T-helper 2 cell treated with Interferon-gamma antibody and Interleukin-4, amounts not matched to agents 100 ng/mL and 5 ng/mL, for 36 hours (primary cell): ENCODE measurements around the gene ATP2A2. TPM values are rescaled to one million over a fixed set of nuclear protein-coding genes. Genes with fewer than 3 reads are reported as not detected.

Experiments used
- intact Hi-C: fragments of 100-400 bp; cut with micrococcal nuclease; formaldehyde crosslinking; loops from one replicate; pipeline ENCODE4 v1.15.1; 2023
- total RNA-seq: library from RNA; stranded (reverse); gene quantifications from 2 replicates; pipeline ENCODE4 v1.2.3, GENCODE V29; 2022

ATP2A2 gene
- total RNA-seq, 1 donor from 2014 or later = 180 TPM

DNA sequence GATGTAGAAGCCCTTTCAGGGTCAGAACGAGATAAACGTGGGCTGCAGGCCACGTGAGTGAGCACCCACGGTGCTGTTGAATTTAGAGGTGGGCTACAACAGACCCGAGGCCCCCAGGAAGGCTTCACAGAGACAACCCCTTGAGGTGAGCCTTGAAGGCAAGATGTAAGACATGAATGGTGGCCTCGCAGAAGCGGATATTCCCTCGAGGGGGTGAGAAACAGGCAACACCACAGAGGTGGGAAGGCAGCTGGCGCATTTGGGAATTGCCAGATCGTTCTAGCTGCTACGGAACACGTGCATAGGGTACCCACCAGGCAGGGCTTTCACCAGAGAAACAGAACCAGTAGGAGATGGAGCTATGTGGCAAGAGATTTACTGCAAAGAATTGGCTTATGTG lies 22.6 kb upstream of the ATP2A2 start:
- intact Hi-C loops = no loop called here

DNA sequence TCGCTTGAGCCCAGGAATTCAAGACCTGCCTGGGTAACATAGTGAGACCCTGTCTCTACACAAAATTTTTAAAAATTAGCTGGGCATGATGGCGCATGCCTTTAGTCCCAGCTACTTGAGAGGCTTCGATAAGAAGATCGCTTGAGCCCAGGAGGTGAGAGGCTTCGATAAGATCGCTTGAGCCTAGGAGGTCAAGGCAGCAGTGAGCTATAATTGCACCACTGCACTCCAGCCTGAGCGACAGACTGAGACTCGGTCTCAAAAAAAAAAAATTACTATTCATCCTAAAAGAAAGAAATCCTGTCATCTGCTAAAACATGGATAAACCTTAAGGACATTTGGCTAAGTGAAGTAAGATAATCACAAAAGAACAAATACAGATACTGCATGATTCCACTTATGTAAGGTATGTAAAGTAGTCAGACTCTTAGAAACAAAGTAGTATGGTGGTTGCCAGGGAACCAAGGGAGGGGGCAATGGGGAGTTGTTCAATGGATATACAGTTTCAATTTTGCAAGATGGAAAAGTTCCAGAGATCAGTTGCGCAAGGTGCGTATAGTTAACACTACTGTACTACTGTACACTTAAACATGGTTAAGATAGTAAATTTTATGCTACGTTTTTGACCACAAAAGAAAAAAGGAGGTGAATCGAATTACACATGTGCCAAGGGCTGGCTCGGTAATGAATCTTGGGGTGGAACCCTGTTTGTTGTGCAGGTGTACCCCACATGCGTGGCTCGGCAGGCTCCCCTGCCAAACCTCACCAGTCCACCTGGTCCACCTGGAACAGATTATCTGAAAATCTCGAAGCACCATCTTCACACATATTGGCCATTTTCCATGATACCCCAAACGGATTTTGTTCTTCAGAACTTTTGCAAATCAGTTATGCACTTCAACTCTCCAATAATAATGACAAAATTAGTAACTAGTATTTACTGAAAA lies 18.3 kb upstream of the ATP2A2 start:
- intact Hi-C loops = no loop called here

DNA sequence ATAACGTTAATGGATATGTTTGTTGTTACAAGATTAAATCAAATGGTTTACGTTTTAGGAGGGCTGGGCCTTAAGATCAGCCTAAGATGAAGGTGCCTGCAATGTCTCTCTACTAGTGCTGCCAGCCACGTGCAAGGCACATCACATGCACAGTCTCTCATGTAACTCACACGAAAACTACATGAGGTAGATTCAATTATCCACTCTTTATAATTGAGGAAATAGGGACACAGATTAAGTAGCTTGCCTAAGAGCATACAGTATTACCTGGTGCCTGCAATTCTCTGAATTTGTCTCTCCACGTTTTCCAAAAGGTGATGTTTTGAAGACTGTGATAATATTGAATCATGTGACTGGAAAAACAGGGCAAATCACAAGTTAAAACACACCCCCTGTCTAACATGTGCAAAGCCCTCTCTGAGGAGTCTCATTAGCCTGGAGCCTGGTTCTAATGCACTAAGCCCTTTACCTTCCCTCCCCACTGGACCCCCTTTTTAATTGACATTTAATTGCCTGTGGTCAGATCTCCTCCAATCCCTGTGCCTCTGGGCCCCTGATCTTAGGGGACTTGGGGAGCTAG lies 14.6 kb upstream of the ATP2A2 start:
- intact Hi-C loops = no loop called here

DNA sequence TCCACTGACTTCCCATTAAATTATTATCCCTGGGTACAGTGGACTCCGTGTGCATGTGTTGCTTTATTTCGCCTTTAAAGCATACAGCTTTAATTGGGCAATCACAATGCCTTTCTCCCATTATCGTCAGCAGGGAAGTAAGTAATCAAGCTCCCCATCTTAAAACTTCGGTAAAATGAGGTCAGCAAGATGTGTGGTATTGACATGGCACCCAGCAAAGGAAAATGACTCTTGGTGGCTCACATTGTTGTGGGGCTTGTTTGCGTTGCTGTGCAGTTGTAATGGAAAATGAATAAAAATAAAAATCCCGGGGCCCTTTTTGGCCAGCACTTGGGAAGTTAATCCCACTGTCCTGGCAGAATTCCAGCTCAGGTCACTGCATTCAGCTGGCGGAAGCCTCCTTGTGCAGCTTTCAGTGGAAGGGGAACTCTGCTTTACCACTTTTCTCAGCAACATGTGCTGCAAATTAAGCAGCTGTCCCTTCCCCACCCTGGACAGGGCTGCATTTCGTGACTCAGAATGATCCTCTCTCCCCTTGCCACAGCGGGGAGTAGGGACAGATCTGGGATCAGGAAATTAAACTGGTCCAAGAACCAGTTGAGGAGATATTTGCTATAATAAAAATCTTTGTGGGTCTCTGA lies 13.9 kb upstream of the ATP2A2 start:
- intact Hi-C loops = no loop called here

DNA sequence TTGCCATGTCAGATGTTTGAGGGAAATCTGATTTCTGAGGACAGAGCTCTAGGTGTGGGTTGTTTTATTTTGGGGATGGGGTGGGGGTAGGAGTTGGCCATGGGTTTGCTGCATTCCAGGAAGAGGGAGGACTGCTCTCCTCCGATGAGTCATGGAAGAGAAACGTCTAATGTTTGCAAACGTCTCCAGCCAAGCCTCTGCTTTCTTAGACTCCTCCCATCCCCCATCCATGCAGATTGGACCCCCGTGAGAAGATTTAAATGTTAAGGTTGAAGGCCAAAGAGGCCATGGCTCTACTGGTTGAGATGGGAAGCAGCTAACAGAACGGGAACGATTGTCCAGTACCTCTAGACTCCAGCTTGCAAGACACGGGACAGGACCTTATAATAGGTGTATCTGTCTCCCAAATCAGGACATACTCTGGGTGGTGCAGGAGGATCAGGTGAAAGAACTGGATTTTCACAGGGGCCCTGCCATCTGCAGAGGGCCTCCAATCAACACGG lies 11.4 kb upstream of the ATP2A2 start:
- intact Hi-C loops = no loop called here

DNA sequence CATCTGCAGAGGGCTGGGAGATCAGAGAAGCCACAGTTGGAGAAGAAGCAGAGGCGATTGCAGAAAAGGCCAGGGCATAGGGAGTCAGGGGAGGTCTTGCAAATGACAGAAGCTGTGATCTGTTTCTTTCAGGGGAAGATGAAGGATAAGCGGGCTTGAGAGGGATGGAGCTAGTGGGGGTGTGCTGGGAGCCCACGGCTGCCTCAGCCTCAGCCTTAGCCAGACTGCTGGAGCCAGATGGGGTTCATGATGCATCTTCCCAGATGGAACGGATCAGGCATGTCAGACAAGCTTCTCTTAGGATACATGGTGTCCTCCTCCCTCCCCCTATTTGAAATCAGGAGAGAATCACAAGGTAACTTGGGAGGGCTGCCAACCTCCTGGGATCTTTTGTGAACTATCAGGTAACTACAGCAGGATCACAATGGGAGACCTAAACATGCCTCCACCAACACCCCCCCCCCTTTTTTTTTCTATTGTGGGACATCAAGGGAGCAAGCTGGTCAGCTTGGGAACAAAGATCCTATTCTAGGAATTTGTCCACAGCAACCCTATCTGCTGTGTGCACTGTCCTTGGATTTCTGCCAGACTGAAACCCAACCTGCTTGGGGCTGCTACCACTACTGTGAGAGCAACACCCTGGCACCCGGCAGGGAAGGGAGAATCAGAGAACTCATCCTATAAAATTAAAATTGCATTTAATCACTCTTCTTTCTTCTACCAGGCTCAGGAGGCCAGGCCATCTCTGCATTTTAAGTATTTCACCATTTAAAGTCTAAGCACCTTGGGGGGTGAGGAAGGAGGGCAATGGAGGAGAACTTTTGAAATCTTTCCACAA lies 10.7 kb upstream of the ATP2A2 start:
- intact Hi-C loops = no loop called here

DNA sequence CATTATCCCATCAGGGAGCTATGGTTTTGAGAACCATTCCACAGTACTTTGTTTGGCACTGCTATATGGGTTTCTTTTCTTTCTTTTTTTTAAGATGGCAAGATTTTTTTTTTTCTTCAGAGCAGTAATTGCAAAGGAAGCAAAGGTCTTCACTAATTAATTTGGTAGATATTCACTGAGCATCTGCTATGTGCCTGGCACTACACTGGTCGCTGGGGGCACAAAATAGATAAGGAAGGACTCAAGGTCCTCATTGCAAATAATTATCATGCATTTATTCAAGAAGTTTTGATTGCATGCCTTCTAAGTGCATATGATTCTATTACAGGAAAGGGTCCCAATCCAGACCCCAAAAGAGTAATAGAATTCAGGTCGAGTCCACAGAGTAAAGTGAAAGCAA lies 10.0 kb upstream of the ATP2A2 start:
- intact Hi-C loops = no loop called here

DNA sequence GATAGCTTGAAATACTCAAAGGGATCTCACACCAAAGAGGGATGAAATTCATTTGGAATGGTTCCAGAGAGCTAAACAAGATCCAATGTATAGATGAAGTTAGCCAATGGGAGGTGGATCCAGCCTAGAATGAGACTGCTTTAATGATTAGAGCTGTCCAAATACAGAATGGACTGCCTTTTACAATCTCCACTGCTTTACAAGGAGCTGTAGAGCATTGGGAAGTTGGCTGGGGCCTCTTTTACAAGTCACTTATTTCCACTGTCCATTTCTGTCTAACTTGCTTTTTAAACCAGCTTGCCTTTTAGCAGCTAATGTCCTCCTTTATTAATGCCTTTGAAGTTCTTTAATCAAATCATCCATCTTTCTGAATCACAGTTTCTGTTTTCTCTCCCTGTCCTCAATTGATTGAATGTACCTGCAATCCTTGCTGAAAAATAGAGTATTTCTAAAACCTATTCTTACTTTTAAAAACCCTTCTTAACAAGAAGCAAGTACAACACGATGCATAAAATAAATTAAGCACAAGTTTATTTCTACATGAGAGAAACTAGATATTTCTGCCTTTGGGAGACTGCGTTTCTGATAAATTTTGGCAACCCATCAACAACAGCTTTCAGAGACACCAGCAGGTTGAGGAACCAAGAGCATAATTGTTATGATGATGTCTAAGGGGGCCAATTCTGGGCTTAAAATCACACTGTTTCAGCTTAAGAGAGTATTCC lies 3.4 kb upstream of the ATP2A2 start:
- intact Hi-C loops = no loop called here

DNA sequence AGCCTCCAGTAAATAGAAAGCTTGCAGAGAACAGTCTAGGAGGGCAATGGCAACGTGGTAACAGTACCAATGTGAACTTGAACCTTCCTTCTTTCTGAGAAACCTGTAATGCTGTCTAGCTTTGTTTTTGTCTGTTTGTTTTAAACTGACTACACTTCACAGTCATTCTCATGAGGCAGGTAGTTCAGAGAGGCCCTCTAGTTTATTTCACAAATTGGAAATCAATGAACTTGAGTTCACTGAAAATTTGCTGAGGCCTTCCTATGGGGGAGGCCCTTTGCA lies 2.9 kb upstream of the ATP2A2 start:
- intact Hi-C loops = no loop called here

DNA sequence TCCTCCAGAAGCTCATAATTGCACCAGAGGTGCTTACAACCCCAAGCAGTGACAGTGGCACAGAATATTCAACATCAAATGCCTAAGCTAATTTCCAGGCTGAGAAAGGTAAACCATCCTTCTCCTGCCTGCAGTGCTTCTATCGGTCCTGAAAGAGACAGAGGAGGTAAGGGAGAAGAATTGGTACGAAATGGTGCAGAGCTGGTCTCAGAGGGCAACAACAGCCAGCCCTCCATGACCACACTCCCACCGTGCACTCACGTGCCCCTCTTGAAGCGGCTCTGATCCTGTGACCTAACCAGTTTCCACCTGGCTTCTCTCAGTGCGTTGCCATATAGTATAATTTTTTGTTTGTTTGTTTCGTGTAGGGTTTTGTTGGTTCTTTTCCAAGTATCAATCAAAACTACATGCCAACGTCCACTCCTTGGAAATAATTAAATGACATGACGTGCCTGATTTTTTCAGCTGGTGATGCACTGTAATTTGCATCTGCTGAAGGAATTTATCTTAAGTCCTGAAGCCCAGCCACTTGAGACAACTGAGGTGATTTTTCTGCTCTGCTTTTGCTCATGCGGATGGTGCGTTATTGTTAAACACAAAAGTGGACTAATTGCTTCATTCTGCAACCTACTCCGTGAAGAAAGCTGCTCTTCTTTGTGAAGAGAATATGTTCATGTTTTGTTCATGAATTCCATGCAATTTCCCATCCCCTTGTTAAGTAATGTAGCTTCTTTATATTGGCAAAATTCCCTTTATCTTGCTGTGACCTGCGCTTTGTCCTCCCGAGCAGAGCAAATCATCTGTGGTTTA lies 1.3 kb upstream of the ATP2A2 start:
- intact Hi-C loops = loop anchor here (5.0 kb wide), 1 partner anchor 463 kb away; the partner anchor contains the start of gene PPP1CC

DNA sequence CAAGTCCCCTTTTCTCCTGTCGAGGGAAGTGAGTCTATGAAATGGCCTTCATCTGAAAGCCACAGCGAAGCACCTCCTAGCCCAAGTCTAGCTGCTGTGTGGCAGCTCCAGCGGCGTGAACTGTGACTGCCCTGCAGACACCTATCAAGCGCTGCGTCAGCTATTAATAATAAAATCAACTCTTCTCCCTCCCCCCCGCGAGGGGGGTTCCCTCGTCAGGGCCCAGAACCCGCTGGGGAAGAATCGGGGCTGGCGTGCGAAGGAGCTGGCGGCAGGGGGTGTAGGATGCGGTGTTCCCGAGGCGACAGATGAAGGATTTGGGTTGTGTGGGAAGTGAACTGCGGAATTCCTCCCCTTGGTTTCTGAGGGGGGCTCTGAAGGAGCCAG lies 662 bp upstream of the ATP2A2 start:
- intact Hi-C loops = loop anchor here (5.0 kb wide), 1 partner anchor 462 kb away; the partner anchor contains the start of gene PPP1CC

DNA sequence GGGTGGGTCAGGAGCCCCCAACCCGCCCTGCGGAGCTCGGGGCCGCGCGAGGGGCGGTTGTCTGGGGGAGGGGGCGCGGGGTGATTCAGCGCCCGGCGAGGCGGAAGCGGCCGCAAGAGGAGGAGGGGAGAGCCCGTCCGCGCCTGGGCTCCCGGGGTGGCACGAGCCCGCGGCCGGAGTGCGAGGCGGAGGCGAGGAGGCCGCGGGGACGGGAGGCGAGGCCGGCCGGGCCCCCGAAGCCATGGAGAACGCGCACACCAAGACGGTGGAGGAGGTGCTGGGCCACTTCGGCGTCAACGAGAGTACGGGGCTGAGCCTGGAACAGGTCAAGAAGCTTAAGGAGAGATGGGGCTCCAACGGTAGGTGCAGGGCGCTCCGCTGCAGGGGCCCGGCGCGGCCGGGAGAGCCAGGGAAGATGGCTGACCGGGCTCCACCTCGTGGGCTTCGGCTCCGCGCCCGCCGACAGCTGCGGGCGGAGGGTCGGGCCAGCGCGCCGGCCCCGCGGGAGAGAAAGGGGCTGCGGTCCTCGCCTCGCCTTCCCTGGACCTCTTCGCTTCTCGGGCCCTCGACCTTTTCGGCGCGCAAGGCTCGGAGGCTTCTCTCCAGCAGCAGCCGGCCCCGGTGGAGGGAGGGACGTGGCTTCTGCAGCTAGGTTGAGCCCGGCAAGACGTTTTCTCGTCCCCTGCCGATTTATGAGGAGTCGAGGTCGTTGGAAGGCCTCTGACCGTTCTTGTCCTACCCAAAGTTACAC lies 677 bp downstream of the ATP2A2 start:
- intact Hi-C loops = loop anchor here (1.0 to 5.0 kb wide), 6 partner anchors 122 to 461 kb away; partner anchors contain the start of genes ANAPC7, FAM216A, GIT2 and GPN3

DNA sequence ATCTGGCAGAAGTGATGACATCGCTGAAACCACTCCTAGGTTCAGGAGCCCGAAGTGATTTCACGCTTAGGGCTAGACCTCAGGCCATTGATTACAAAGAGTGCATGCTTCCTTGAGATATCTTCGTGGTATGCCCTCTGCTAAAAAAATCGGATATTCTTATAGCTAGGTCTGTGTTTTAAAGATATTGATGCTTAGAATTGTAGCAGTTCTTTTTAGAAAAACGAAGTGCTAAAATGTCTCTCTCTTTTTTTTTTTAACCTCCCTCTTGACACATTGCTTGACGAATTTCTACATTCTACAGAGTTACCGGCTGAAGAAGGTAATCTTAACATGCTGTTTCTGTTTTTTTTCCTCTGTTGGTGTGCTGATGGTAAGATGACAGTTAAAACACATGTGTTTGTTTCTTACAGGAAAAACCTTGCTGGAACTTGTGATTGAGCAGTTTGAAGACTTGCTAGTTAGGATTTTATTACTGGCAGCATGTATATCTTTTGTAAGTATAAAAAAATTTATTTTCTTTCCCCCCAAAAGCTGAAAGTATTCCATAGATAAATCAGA lies 1.3 kb downstream of the ATP2A2 start:
- intact Hi-C loops = loop anchor here (5.0 kb wide), 1 partner anchor 460 kb away; the partner anchor contains the start of gene PPP1CC

DNA sequence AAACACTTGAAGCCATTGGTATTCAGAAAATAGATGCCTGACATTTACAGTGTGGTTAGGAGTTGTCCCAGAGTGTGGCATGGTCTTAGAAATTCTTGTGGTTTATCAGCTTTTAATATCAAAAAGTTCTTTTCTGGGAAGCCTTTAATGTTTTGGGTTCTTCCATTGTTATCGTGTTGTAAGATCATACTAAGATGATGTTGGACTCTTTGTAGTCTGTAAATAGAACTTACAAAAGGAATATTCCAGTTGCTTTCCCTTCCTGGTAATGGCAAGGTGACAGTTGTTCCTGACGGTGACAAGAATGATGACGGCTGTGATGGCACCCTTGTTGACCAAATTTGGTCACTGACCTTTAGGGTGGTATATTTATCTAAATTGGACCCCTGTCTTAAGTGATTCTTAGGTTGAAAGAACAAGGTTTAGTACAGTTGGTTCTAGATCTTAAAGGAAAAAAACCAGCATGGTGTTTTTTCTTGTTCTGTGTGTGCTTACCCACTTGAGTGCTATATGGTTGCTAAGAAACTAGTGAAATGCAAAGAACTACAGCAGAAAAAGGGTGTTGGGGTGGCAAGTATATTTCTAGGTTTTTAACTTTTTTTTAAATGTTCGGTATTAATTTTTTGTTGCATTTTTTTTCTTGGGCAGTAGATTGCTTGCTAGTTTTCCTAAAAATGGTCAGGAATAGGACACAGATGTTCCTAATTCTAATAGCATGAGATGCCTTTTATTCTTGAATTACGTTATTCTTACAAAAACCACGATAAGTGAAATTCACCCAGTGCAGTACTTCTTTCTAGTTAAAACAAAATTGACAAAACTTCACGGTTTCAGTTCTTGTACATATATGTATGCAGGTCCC lies 2.1 kb downstream of the ATP2A2 start:
- intact Hi-C loops = loop anchor here (5.0 kb wide), 1 partner anchor 459 kb away; the partner anchor contains the start of gene PPP1CC

DNA sequence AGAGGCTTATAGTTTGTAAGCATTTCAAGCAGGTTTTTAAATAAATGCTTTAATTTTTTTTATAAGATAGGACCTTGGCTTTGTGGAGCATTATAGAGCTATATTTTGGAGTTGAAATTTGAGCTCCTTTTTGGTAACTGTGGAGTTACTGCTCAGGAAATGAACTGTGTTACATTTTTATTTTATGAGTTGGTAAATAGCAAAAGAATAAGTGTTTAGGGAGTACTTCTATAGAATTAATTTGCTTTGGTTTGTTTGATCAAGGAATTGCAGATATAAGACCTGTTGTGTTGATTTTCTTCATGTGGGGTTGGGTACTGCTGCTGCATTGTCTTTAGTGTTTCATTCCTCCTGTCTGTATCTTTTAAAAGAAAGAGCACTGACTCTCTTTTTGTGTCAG lies 3.5 kb downstream of the ATP2A2 start:
- intact Hi-C loops = loop anchor here (5.0 kb wide), 1 partner anchor 458 kb away; the partner anchor contains the start of gene PPP1CC

DNA sequence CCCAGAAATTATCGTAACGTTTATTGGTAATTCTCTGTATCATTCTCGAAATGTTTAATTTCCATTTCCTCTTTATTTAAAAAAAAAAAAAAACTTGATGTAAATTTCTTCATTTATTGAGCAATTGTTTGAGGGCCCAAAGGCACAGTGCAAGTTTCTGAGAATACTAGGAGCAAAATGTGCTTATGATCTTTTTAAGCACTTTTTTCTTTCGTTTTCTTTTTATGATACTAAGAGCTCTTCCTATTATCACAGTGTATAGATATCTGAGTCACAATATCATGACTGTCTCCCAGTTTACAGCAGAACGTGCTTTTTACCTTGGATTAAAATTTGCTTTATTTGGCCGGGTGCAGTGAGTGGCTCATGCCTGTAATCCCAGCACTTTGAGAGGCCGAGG lies 5.6 kb downstream of the ATP2A2 start:
- intact Hi-C loops = no loop called here

DNA sequence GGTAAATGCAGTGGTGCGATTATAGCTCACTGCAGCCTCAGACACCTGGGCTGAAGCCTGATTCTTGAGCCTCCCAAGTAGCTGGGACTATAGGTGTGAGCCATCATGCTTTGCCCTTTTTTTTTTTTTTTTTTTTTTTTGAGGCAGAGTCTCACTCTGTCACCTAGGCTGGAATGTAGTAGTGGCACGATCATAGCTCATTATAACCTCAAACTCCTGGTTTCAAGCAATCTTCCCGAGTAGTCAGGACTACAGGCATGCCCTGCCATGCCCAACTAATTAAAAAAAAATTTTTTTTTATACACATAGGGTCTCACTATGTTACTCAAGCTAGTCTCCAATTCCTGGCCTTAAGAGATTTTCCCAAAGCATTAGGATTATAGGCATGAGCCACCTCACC lies 6.9 kb downstream of the ATP2A2 start:
- intact Hi-C loops = no loop called here
